Right ventricle myocardium superior (tissue), 1 donor: ENCODE measurements around the gene CCDC34. TPM values are rescaled to one million over a fixed set of nuclear protein-coding genes. Genes with fewer than 3 reads are reported as not detected.
A peak's percentile ranks its signal among the peaks of the same experiment; 100 is the strongest.

Source experiments
- ATAC-seq: fragments of 200-7000 bp; cut with Tn5 transposase; one replicate; pipeline ENCODE4 v1.9.1; 2020; ENCODE audit warnings: mild to moderate bottlenecking; ENCODE audit not compliant: poor library complexity
- DNase-seq: peaks from one replicate; pipeline ENCODE4 v3.0.0-alpha.2; 2020
- intact Hi-C: fragments of 100-400 bp; cut with DNase I; formaldehyde crosslinking; loops from one replicate; pipeline ENCODE4 v1.11.2; 2022
- long read RNA-seq: library from polyadenylated mRNA; unstranded; transcript quantifications from one replicate; pipeline ENCODE4 v2.0.0, GENCODE V29; 2021
- total RNA-seq: library from RNA; stranded (reverse); fragmentation: NEBNext Ultra II Directional; extraction: Animal tissue kit (Norgen Biotek cat#: 25700); gene quantifications from one replicate; pipeline ENCODE4 v1.2.1, GENCODE V29; 2021
- donor health status: DM: no; HTN: yes; CAD: no; lungs with severe emphysema.

CCDC34 gene, protein sequence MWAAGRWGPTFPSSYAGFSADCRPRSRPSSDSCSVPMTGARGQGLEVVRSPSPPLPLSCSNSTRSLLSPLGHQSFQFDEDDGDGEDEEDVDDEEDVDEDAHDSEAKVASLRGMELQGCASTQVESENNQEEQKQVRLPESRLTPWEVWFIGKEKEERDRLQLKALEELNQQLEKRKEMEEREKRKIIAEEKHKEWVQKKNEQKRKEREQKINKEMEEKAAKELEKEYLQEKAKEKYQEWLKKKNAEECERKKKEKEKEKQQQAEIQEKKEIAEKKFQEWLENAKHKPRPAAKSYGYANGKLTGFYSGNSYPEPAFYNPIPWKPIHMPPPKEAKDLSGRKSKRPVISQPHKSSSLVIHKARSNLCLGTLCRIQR
- 3.6 TPM for total RNA-seq
- long read RNA-seq, partial matches to known transcripts, result 0 of 9 reads
- long read RNA-seq, other reads (novel, unspliced or antisense), result 5 of 9 reads

DNA sequence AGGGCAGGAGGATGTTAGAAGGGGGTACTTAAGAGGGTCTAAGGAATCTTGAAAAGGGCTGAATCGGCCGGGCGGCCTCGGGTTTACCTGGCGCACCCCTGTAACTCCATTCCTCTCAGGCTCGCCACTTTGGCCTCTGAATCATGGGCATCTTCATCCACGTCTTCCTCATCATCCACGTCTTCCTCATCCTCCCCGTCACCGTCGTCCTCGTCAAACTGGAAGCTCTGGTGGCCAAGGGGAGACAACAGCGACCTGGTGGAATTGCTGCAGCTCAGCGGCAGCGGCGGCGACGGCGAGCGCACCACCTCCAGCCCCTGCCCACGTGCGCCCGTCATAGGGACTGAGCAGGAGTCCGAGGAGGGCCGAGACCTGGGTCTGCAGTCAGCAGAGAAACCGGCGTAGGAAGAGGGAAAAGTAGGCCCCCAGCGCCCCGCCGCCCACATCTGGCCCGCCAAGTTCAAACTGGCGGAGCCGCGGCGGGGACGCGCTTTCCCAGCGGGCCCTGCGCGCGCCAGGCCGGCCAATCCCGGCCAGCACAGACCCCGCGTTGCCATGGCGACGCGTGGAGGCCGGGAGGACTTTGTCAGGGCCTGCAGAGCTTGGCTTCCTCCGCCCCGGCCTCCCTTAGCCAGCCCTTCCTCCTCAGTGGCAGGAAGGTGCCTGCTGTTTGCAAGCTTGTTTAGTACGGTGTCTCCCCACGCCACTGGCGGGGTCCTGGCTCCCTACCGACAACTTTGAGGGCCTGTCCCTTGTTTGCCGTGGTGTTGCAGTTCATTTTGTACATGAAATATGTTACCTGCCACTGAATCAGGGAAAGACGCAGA, at the start of gene CCDC34:
CCDC34 (minus strand) TSS at position 467 of the 827 bp plus-strand sequence; CDS start at position 446, 21 bp downstream.
- ATAC-seq (peak; percentile 99), DNase-seq (peak; percentile 94)
- intact Hi-C loops, result loop anchor here (10.0 kb wide), 1 partner anchor 112 kb away; the partner anchor contains the start of gene LGR4

DNA sequence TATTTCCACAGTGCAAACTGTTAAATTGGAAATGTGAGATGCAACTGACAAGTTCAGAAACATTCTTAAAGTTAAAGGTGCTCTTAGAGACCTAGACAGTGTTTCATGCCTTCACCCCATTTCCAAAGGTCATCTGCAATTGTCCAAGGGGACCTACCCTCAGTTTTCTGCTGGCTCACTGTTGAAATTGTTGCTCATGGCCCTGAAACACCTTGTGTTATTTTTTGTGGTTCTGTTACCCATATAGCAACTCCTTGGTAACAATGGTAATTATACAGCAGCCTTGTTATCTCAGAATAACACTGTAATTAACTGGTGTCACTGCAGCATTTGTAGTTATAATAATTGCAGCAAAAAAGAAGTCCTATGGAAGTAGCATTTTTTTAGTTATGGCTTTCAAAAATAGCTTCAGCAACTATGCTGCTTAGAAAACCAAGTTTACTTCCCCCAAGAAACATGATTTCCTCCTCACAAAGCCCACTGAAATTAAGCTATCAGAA, 49.2 kb upstream of the CCDC34 start:
- intact Hi-C loops, result no loop called here
- DNase-seq (no peak), ATAC-seq (no peak)

DNA sequence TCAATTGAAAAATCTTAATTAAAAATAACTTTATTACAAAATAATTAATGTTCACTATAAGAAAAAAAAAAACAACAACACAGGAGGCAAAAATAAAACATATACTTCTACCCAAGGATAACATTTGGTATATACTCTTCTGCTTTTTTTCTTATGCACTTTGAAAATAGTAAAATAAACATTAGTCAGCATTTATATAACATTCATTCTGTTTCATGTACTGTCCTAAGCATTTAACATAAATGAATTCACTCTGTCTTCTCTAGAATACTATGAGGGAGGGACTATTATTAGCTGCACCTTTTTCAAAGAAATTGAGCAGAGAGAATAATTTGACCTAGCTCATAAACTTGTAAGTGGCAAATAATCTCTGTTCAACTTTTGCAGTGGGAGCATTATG, 48.3 kb upstream of the CCDC34 start:
- intact Hi-C loops, result no loop called here
- no peak for ATAC-seq
- DNase-seq, result no peak

DNA sequence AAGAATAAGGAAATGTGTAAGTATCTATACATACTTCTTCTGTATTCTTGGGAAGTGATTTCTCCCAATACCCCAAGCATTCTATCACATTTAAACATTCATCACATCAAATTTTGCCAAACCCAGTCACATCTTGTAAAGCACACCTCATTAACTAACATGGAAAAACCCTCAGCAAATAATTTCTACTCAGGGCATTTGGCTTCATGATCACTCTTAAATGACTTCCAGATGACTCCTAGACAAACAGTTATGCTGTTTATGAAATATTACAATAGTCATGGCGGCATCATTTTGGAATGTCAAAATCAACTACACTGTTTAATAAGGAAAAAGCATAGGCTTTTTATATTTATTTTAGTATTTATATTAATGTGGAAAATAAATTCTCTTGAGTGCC, 47.3 kb upstream of the CCDC34 start:
- DNase-seq (no peak), ATAC-seq (no peak)
- intact Hi-C loops, result no loop called here

DNA sequence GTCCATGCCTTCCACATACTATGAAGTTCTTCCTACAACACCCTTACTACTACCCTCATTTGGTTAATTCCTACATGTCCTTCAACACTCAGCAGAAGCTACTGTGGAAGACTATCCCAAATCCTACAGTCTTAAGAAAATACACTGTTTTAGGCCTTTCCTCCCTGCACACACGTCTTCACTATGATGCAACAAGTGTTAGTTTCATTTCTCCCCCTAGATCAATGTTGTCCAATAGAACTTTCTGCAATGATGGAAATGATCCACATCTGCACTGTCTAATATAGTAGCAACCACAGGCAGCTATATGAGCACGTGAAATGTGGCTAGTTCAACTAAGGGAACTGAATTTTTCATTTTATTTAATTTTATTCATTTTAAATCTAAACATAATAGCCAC, 46.7 kb upstream of the CCDC34 start:
- ATAC-seq (peak; percentile 24), DNase-seq (no peak)
- intact Hi-C loops, result no loop called here

DNA sequence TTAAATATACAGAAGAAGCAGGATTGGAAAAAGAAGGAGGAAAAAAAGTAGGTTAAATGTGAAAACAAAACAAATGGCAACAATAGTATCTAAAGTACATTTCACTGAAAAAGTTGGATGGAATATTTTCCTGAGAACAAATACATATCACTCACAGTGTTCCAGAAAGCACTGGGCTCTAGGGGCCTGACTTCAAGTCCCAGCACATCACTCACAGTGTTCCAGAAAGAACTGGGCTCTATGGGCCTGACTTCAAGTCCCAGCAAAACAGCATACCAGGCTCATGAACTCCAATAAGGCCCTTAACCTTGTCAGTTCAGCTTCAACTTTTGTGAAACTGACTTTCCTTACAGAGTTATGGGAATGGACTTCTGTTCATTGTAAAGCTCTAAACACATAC, 46.0 kb upstream of the CCDC34 start:
- DNase-seq (no peak), ATAC-seq (peak; percentile 74)
- intact Hi-C loops, result no loop called here

DNA sequence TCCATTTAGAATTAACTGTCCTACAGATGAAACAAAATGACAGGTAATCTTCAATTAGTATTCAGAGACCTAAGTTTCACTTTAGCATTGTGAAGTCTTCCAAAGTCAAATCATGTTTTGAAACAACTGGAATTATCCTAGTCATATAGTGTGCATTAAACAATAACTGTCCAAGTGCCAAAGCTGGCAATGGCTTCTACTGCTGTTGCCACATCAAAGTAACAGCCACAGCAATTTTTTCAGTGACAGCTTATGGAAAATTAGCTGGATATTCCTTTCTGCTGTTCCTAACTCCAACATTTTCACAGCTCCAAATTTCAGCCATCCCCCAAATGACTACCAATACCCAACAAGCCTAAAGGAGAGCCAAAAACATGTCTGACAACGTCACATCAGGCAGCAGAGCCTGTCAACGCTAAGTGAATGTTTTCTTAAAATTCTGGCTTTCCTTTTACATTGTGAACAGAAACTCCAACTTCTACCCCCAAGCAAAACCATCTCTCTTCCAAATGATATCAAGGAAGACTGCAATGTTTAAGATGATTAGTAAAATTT, 45.3 kb upstream of the CCDC34 start:
- intact Hi-C loops, result no loop called here

DNA sequence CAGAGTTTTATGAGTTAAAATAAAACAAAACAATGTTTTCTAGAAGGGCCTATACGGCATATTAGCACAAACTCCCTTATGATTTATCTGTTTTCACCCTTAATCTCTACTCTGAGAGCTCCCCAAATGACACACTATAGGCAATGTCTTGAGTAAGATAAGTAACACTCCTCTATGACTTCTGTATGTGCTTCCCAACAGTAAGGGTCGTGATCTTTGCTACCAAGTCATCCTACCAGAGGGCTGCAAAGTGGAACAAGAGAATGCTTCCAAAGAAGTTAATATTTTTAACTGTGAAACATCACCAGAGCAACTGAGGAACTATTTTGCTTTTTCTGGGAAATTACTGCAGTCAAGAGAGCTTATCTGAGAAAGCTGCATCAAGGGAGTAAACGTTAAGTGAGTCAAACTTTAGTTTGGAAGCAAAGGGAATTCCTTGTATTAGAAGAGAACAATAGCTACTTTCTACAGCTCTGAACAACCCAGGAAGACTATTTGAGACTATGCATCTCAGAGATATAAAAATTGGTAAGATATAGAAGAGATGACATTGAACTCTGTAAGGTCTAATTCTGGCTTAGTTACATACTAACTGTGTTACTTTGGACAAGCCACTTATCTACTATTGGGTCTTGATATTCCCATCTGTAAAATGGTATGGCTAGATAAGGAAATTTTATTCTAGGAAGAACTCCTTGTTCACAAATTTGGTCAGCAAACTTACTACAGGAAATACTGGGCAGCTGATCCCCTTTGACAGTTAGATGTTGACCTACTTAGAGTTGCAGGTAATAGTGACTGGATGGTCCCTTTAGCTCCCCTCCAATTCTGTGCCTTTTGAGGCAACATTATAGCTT, 43.7 kb upstream of the CCDC34 start:
- DNase-seq, result no peak
- peak; percentile 60 for ATAC-seq
- intact Hi-C loops, result no loop called here

More for the DNA sequence above, 45.3 kb upstream of the CCDC34 start:
- ATAC-seq (peak; percentile 7), DNase-seq (no peak)

DNA sequence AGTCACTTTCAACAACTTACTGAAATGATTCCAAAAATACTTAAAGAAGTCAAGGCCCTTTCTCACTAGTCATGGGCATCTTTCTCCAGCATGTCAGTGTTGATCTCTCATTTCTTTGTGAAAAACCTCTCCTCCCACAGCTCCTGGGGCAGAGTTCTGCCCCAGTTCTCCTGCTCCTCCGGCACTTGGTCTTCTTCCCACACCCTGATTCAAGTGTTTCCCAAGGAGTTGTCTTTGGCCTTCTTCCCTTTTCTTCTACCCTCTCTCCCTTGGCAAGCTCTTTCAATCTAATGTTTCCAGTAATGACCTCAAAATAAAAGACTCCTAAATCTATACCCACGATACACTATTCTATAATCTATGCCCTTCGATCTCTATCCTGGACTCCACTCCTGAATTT, 42.1 kb upstream of the CCDC34 start:
- DNase-seq (no peak), ATAC-seq (peak; percentile 26)
- intact Hi-C loops, result no loop called here

DNA sequence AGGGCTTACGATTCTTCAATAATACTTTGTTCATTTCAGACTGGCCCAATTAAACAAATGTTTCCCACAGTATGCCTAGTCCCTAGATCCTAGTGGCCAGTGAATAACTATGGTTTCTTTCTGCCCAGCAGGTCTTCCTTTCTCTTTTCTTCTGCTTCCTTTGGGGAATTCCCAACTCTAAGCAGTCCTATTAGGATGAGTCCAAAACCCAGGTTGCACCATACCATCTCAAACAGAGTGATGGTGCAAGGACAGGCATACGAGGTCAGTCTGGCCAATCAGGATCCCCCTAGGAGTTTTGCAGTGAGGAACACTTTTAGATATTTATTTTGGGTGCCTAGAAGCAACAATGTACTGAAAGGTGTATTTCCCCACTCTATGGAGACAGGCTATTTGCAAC, 41.4 kb upstream of the CCDC34 start:
- no peak for ATAC-seq
- intact Hi-C loops, result no loop called here
- no peak for DNase-seq

DNA sequence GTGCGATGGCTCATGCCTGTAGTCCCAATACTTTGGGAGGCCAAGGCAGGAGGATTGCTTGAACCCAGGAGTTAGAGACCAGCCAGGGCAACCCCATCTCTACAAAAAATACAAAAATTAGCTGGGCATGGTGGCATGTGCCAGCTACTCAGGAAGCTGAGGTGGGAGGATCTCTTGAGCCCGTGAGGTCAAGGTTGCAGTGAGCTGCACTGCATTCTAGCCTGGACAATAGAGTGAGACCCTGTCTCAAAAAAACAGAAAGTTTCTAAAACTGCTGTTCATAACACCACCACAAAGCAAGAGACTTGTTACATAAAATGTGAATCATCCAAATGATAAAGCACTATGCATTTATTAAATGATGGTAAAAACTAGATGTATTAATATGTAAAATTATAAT, 40.2 kb upstream of the CCDC34 start:
- ATAC-seq (no peak), DNase-seq (no peak)
- intact Hi-C loops, result no loop called here

DNA sequence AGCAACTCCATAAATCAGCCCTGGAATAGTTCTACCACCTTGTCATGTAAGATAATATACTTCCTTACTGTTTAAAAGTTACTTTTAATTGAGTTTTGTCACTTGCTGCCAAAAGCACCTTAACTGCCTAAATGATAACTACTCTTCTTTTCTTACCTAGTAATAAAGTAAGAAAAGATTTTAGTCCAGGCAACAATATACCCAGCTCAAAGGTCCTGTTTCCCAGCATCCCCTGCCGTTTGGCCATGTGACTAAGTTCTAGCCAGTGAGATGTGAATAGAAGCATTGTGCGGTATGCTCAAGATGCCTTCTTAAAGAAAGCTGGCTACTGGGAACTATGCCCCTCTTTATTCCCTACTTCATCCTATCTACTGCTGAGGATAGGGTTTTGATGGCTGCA, 39.4 kb upstream of the CCDC34 start:
- intact Hi-C loops, result no loop called here
- no peak for DNase-seq
- ATAC-seq, result no peak

DNA sequence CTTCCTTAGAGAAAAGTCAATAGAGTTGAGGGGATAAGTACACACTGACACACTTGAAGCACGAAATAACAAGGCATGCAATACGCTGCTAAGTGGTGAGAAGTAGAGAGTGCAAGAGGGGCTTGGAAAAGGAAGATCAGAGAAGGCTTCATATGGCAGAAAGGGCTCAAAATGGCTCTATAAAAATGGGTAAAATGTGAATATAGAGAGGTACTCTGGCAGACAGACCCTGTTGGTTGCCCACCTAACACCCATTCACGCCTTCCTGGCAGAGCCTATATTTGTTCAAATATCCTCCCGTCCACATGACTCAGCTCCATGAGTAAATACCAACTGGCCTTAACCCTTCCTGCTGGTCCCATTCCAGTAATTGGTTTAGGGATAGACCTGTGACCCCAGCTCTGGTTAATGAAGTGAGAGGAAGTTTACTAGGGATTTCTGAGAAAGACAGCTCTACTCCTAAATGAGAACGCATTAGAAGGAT, 38.9 kb upstream of the CCDC34 start:
- no peak for DNase-seq
- intact Hi-C loops, result no loop called here
- ATAC-seq, result no peak

DNA sequence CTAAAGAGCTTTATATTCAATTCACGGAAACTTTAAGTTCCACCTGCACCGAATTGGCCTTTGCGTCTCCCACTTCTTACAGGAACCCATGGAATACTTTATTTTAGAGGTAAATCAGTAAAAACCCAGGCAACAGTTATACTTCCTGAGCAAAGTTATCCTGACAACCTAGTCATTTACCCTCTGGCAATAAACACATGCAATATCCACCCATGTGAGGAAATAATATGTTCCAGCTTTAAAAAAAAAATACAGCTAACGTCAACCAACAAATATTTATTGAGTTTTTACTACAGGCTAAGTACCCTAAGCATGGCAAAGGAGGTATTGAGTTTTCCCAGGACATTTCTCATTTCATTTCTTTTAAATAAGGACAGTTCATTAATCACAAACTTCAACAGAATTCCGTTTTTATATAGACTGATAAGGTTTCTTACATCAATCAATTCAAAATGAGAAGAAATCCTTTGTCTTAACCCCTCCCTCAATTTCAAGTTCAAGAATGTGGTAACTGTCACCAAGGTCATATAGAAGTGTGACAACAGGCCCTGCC, 38.3 kb upstream of the CCDC34 start:
- ATAC-seq, result no peak
- DNase-seq, result no peak
- intact Hi-C loops, result no loop called here

DNA sequence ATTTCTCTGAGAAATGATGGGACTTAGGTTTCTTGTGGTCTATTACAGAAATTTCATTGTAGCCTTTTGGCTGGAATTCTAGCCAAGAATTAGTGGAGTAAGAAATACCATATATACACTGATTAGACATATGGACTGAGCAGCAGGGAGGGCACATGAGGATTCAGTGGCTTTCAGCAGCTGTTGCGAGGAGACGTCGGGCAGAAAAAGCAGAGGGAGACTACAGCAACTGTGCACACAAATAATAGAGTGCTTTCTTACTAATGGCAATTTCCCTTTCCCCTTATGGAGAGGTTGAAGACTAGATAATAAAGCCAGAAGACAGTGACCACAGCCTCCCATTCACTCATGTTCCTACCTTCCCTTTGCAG, 35.4 kb upstream of the CCDC34 start:
- ATAC-seq (no peak), DNase-seq (no peak)
- intact Hi-C loops, result loop anchor here (10.0 kb wide), 1 partner anchor 66 kb away; no protein-coding TSS in a partner anchor

DNA sequence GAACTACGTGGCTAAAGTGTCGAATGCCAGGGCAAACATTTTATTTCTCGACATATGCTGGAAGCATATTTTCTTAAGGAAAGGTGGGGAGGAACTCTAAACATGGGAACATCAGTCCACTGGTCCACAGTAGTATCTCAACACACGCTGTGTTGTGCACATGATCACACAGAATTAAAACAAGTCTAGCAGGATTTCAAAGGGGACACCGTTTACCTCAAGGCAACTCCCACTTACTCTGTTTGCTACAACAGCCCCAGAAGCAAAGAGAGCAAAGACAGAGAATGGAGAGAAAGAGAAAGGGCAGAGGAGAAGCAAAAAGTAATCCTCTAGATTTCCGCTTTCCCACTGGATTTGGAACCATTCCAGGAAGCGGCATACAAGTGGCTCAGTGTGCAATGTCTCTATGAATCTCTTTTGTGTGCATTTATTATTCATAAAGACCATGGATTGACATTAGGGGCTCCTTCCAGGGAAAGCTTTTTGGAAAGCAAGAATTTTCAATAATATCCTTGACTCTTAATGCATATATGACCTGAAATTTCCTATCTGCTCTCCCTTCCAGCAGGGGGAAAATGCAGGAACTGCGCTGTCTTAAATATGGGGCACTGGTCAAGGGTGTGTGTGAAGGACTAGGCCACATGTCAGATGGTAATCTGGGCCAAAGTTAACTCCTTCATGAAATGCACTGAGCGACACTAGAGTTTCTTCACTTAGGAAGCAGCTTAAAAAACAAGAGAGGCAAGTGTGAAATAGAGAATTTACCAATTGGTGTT, 34.8 kb upstream of the CCDC34 start:
- ATAC-seq, result no peak
- intact Hi-C loops, result loop anchor here (10.0 kb wide), 1 partner anchor 67 kb away; no protein-coding TSS in a partner anchor
- DNase-seq, result no peak

DNA sequence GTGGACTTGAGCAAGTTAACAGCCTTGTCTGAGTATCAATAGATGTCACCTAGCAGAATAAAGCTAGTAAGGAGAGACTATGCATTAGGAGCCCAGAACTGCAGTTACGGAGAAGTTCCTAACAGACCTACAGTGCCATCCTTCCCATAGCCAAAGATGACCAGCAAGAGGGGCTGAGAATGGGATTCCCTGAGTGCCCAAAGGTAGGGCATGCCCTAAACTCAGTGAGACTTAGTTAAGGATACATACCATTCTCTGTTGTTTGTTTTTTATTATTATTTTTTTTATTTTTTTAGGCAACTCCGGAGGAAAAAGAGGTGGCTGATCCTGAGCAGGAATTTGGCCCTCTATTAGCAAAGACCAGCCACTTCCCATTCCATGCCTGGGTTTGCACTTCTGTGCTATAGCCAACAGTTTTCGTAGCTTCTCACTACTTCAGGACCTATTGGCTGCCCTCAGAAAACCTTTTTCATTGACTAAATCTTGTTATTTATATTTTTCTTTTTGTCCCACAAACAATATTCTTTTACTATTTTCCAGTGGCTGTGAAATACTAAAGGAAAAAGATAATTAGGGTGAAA, 33.3 kb upstream of the CCDC34 start:
- DNase-seq (no peak), ATAC-seq (peak; percentile 13)
- intact Hi-C loops, result loop anchor here (10.0 kb wide), 1 partner anchor 68 kb away; no protein-coding TSS in a partner anchor
